Activated CD4-positive, alpha-beta memory T cell treated with anti-CD3 and anti-CD28 coated beads, Interleukin-2, amount 10 ng/mL, durations not matched to agents 7 days and 5 days (primary cell): ENCODE measurements around the gene CAMTA1. TPM values are rescaled to one million over a fixed set of nuclear protein-coding genes. Genes with fewer than 3 reads are reported as not detected.
A peak's percentile ranks its signal among the peaks of the same experiment; 100 is the strongest.

Experiments used
- CTCF ChIA-PET: fragments of 350-600 bp; sonication (Branson Sonifier 250); formaldehyde crosslinking; loops from one replicate; lab custom pipeline; 2021; ENCODE audit warnings: antibody characterized with exemption, inconsistent platforms; lab: Charles Lee
- POLR2A ChIA-PET: fragments of 350-600 bp; sonication (Branson Sonifier 250); formaldehyde crosslinking; loops from one replicate; lab custom pipeline; 2021; ENCODE audit warnings: antibody characterized with exemption; lab: Charles Lee
- DNase-seq: peaks from one replicate; pipeline ENCODE4 v3.0.0-alpha.2; 2020
- H3K27ac Mint-ChIP-seq: one replicate; pipeline ENCODE4 v1.8.0; 2021; ENCODE audit warnings: mild to moderate bottlenecking, mixed read lengths
- H3K27me3 Mint-ChIP-seq: one replicate; pipeline ENCODE4 v1.8.0; 2021; ENCODE audit warnings: mixed read lengths
- H3K36me3 Mint-ChIP-seq: one replicate; pipeline ENCODE4 v1.8.0; 2021; ENCODE audit warnings: low read depth, mixed read lengths
- H3K4me1 Mint-ChIP-seq: one replicate; pipeline ENCODE4 v1.8.0; 2021; ENCODE audit warnings: mixed read lengths
- H3K4me3 Mint-ChIP-seq: one replicate; pipeline ENCODE4 v1.8.0; 2021; ENCODE audit warnings: mild to moderate bottlenecking, mixed read lengths
- H3K9me3 Mint-ChIP-seq: one replicate; pipeline ENCODE4 v1.8.0; 2021; ENCODE audit warnings: mixed read lengths
- total RNA-seq, 2 experiments: library from RNA; stranded (reverse); gene quantifications; one replicate each; pipeline ENCODE4 v1.2.3, GENCODE V29; 2021

CAMTA1 gene
- total RNA-seq, 2 experiments from 2014 or later = 43.0 to 47.3 TPM

DNA sequence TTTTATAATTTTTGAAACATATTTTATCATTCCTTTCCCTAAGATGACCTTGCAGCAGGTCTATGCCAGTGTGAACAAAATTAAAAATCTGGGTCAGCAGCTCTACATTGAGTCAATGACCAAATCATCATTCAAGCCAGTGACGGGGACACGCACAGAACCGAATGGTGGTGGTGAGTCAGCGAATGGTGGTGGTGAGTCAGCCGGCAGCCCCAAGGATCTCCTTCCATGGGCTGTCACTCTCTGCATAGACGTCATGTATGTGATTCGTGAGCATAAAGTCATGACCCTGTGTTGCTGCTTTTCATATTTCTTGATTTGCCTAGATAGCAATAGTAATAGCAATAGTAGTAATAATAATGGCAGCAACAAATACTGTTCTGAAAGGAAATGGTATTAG, 1025.1 kb downstream of the CAMTA1 start:
- Mint-ChIP-seq H3K4me1 (peaks cover 2% of the 10 kb centered on the region), H3K9me3 (peaks cover 15% of the 10 kb centered on the region), H3K36me3 (peaks cover 12% of the 10 kb centered on the region), H3K27me3 (no peaks in the 10 kb centered on the region), H3K4me3 (no peak overlapping the region), H3K27ac (no peak overlapping the region)
- CTCF ChIA-PET = no interaction called here
- DNase-seq = peak; percentile 36
- POLR2A ChIA-PET = no interaction called here

DNA sequence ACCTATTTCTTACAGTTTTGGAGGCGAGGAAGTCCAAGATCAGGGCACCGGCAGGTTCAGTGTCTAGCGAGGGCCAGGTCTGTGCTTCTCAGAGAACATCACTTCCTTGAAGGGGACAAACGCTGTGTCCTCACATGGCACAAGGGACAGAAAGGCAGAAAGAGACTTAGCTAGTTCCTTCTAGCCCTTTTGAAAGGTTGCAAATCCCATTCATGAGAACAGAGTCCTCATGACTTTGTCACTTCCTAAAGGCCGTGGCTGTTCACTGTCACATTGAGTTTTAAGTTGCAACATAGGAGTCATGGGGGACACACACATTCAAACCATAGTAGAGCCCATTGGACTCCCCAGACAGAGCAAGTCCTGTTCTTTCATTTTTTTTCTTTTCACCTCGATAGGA, 1026.2 kb downstream of the CAMTA1 start:
- no peak overlapping the region for H3K27ac Mint-ChIP-seq
- POLR2A ChIA-PET = interaction anchor here (0.6 kb wide), 1 partner anchor 848 kb away, joined by 3 read pairs; no protein-coding TSS in a partner anchor
- peaks cover 15% of the 10 kb centered on the region for H3K9me3 Mint-ChIP-seq

DNA sequence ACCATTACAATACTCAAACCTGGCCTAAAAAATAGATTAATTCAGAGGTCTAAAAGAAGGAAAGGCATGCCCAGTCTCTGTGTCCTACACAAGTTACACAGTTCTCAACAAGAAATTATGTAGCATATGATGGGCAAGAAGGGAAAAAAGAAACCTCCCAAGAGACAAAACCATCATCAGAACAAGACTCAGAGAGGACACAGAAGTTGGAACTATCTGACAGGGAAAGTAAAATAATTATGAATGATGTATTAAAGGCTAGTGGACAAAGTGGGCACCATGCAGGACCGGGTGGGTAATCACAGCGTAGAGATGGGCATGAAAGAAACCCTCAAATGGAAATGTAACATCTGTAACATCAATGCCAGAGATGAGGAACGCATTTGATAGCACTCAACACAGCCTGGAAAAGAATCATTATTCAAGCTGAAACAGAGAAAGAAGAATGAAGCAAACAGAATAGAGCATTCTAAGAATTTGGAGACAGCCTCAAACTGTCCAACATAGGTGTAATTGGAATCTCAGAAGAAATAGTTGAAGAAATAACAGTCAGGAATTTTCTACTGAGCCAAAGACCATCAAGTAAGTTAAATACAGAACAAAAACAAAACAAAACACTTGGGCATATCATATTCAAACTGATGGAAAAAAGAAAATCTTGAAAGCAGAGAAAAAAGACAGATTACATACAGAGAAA, 1028.6 kb downstream of the CAMTA1 start:
- Mint-ChIP-seq H3K9me3 (peaks cover 15% of the 10 kb centered on the region), H3K27me3 (no peaks in the 10 kb centered on the region), H3K36me3 (peaks cover 12% of the 10 kb centered on the region), H3K4me3 (no peak overlapping the region), H3K27ac (no peak overlapping the region), H3K4me1 (peaks cover 2% of the 10 kb centered on the region)
- ChIA-PET POLR2A (no interaction called here), CTCF (no interaction called here)
- DNase-seq = no peak

More for the DNA sequence above, 1026.2 kb downstream of the CAMTA1 start:
- no peak for DNase-seq
- CTCF ChIA-PET = interaction anchor here (1.7 kb wide), 1 partner anchor 92 kb away, joined by 6 read pairs; no protein-coding TSS in a partner anchor
- Mint-ChIP-seq H3K27me3 (no peaks in the 10 kb centered on the region), H3K4me1 (peaks cover 2% of the 10 kb centered on the region), H3K36me3 (peaks cover 12% of the 10 kb centered on the region), H3K4me3 (no peak overlapping the region)

Other genes with a start within 250 kb of the CAMTA1 start
- 10 to 100 TPM; 39.1 to 40.8 TPM for gene NOL9, start 230.9 kb upstream of the CAMTA1 start, total RNA-seq
- gene TAS1R1, start 230.1 kb upstream of the CAMTA1 start, total RNA-seq = under 1 TPM in 1 of 2 experiments, not detected in 1; 0.08 TPM
- gene ZBTB48, start 205.5 kb upstream of the CAMTA1 start, total RNA-seq = 10 to 100 TPM; 33.2 to 42.3 TPM
- gene KLHL21, start 182.6 kb upstream of the CAMTA1 start, total RNA-seq = 10 to 100 TPM; 26.7 to 27.0 TPM
- 10 to 100 TPM; 15.4 to 17.2 TPM for gene PHF13, start 171.7 kb upstream of the CAMTA1 start, total RNA-seq
- gene THAP3, start 160.6 kb upstream of the CAMTA1 start, total RNA-seq = 10 to 100 TPM; 23.7 to 24.1 TPM
- gene DNAJC11, start 83.6 kb upstream of the CAMTA1 start, total RNA-seq = 10 to 100 TPM; 27.4 to 27.9 TPM